H9 (cell line): ENCODE measurements around the gene MAP3K8. TPM values are rescaled to one million over a fixed set of nuclear protein-coding genes. Genes with fewer than 3 reads are reported as not detected.

Source experiments
- DNase-seq: peaks from one replicate; pipeline ENCODE4 v3.0.0-alpha.2; 2017
- H2AFZ ChIP-seq: one replicate; pipeline ENCODE4 v1.6.1; 2013; ENCODE audit warnings: mild to moderate bottlenecking, low read length, control low read depth, moderate library complexity
- H2AK5ac ChIP-seq: 2 replicates; pipeline ENCODE4 v1.6.1; 2013; ENCODE audit warnings: low read length, control low read depth, mixed read lengths; ENCODE audit not compliant: insufficient read length
- H2BK120ac ChIP-seq: one replicate; pipeline ENCODE4 v1.6.1; 2013; ENCODE audit warnings: low read depth, mild to moderate bottlenecking, low read length, control low read depth, inconsistent platforms; ENCODE audit not compliant: poor library complexity, severe bottlenecking
- H2BK12ac ChIP-seq: 2 replicates; pipeline ENCODE4 v1.6.1; 2013; ENCODE audit warnings: low read length, control low read depth, mixed read lengths, low read depth; ENCODE audit not compliant: insufficient read length
- H2BK15ac ChIP-seq: 2 replicates; pipeline ENCODE4 v1.6.1; 2013; ENCODE audit warnings: low read depth, low read length, control low read depth
- H2BK20ac ChIP-seq: one replicate; pipeline ENCODE4 v1.6.1; 2013; ENCODE audit warnings: low read depth, mild to moderate bottlenecking, low read length, control low read depth, inconsistent platforms; ENCODE audit not compliant: poor library complexity, severe bottlenecking
- H2BK5ac ChIP-seq: 2 replicates; pipeline ENCODE4 v1.6.1; 2013; ENCODE audit warnings: low read length, control low read depth, mixed read lengths; ENCODE audit not compliant: insufficient read length
- H3K14ac ChIP-seq: 2 replicates; pipeline ENCODE4 v1.6.1; 2013; ENCODE audit warnings: low read length, control low read depth; ENCODE audit not compliant: insufficient read depth
- H3K18ac ChIP-seq: 2 replicates; pipeline ENCODE4 v1.6.1; 2013; ENCODE audit warnings: low read depth, mild to moderate bottlenecking, mixed read lengths, low read length, control low read depth; ENCODE audit not compliant: insufficient read length
- H3K23ac ChIP-seq: 2 replicates; pipeline ENCODE4 v1.6.1; 2013; ENCODE audit warnings: low read length, control low read depth, mixed read lengths, low read depth; ENCODE audit not compliant: insufficient read length
- H3K23me2 ChIP-seq: 2 replicates; pipeline ENCODE4 v1.6.1; 2013; ENCODE audit warnings: low read depth, mild to moderate bottlenecking, mixed read lengths, low read length, control low read depth; ENCODE audit not compliant: insufficient read length, poor library complexity, severe bottlenecking
- H3K27ac ChIP-seq: 2 replicates; pipeline ENCODE4 v1.5.1; 2013; ENCODE audit warnings: low read length, control low read depth, mixed read lengths, low read depth; ENCODE audit not compliant: insufficient read length
- H3K27me3 ChIP-seq: 2 replicates; pipeline ENCODE4 v1.6.1; 2013; ENCODE audit warnings: low read length, control low read depth, inconsistent platforms; ENCODE audit not compliant: insufficient read depth
- H3K4ac ChIP-seq: 2 replicates; pipeline ENCODE4 v1.6.1; 2013; ENCODE audit warnings: low read depth, mild to moderate bottlenecking, control low read depth, inconsistent platforms, low read length, moderate library complexity
- H3K4me1 ChIP-seq: 2 replicates; pipeline ENCODE4 v1.6.1; 2013; ENCODE audit warnings: low read length, control low read depth, inconsistent platforms; ENCODE audit not compliant: insufficient read depth
- H3K4me2 ChIP-seq: 2 replicates; pipeline ENCODE4 v1.6.1; 2013; ENCODE audit warnings: low read length, control low read depth, mixed read lengths; ENCODE audit not compliant: insufficient read length, insufficient read depth
- H3K56ac ChIP-seq: 2 replicates; pipeline ENCODE4 v1.6.1; 2013; ENCODE audit warnings: low read depth, mild to moderate bottlenecking, mixed read lengths, low read length, control low read depth; ENCODE audit not compliant: insufficient read length
- H3K79me1 ChIP-seq: 2 replicates; pipeline ENCODE4 v1.6.1; 2013; ENCODE audit warnings: low read depth, mild to moderate bottlenecking, moderate library complexity, low read length, control low read depth, inconsistent platforms; ENCODE audit not compliant: insufficient read depth, poor library complexity, severe bottlenecking
- H3K79me2 ChIP-seq: 2 replicates; pipeline ENCODE4 v1.6.1; 2013; ENCODE audit warnings: low read length, control low read depth, inconsistent platforms; ENCODE audit not compliant: insufficient read depth
- H3K9ac ChIP-seq: 2 replicates; pipeline ENCODE4 v1.6.1; 2013; ENCODE audit warnings: low read length, control low read depth, mixed read lengths; ENCODE audit not compliant: insufficient read length; ENCODE audit errors: extremely low read depth
- H3K9me3 ChIP-seq: one replicate; pipeline ENCODE4 v1.6.1; 2013; ENCODE audit warnings: low read depth, low read length, inconsistent platforms; ENCODE audit not compliant: control insufficient read depth
- H3T11ph ChIP-seq: one replicate; pipeline ENCODE4 v1.6.1; 2013; ENCODE audit warnings: mild to moderate bottlenecking, low read length, control low read depth, inconsistent platforms
- H4K20me1 ChIP-seq: one replicate; pipeline ENCODE4 v1.6.1; 2013; ENCODE audit not compliant: control insufficient read depth, insufficient read length, insufficient read depth
- H4K5ac ChIP-seq: 2 replicates; pipeline ENCODE4 v1.6.1; 2013; ENCODE audit warnings: low read depth, mild to moderate bottlenecking, mixed read lengths, low read length, control low read depth; ENCODE audit not compliant: insufficient read length
- H4K8ac ChIP-seq: replicated peaks from 2 replicates; pipeline ENCODE4 v1.6.1; 2013; ENCODE audit warnings: low read length, control low read depth, mixed read lengths, low read depth; ENCODE audit not compliant: insufficient read length
- H4K91ac ChIP-seq: 2 replicates; pipeline ENCODE4 v1.6.1; 2013; ENCODE audit warnings: low read depth, mild to moderate bottlenecking, moderate library complexity, mixed read lengths, low read length, control low read depth; ENCODE audit not compliant: insufficient read length
- H3K27ac Mint-ChIP-seq, 3 experiments: 2 replicates in 2 of 3; 3 replicates in 1 of 3; pipeline ENCODE4 v1.8.0; 2020 to 2021; ENCODE audit warnings: mixed read lengths in 3 of 3, mild to moderate bottlenecking in 1 of 3, moderate library complexity in 1 of 3
- H3K27me3 Mint-ChIP-seq: 2 replicates; pipeline ENCODE4 v1.8.0; 2021; ENCODE audit warnings: low read depth, mild to moderate bottlenecking, moderate library complexity, mixed read lengths
- H3K36me3 Mint-ChIP-seq, 3 experiments: 2 replicates in 2 of 3; 3 replicates in 1 of 3; pipeline ENCODE4 v1.8.0; 2020 to 2021; ENCODE audit warnings: low read depth in 3 of 3, mixed read lengths in 3 of 3; ENCODE audit not compliant: insufficient read depth in 1 of 3
- H3K4me1 Mint-ChIP-seq, 2 experiments: 2 replicates each; pipeline ENCODE4 v1.8.0; 2020; ENCODE audit warnings: mixed read lengths in 2 of 2
- H3K4me3 Mint-ChIP-seq, 2 experiments: 2 replicates in 1 of 2; 3 replicates in 1 of 2; pipeline ENCODE4 v1.8.0; 2020 to 2021; ENCODE audit warnings: mild to moderate bottlenecking in 2 of 2, mixed read lengths in 2 of 2, moderate library complexity in 1 of 2
- H3K9me3 Mint-ChIP-seq, 2 experiments: 2 replicates in 1 of 2; 3 replicates in 1 of 2; pipeline ENCODE4 v1.8.0; 2020; ENCODE audit warnings: mild to moderate bottlenecking in 2 of 2, mixed read lengths in 2 of 2, moderate library complexity in 1 of 2
- CTCF ChIP-seq: fragments of 200-600 bp; sonication (generic); conservative IDR thresholded peaks from 3 replicates; pipeline ENCODE4 v1.8.0; 2021; ENCODE audit warnings: antibody characterized with exemption, mild to moderate bottlenecking
- WGBS: extraction: QIAGEN DNeasy Blood & Tissue Kit; methylation state at CpG from one replicate; pipeline ENCODE4 v1.1.7; 2013; ENCODE audit warnings: missing lambda C conversion rate, low lambda C conversion rate, mixed read lengths; ENCODE audit not compliant: insufficient read length; ENCODE audit errors: extremely low coverage; 5-methylcytosine and 5-hydroxymethylcytosine counted together
- total RNA-seq: library from RNA; stranded (reverse); gene quantifications from 2 replicates; pipeline ENCODE4 v1.2.1, GENCODE V29; 2021

Gene MAP3K8
- total RNA-seq, 1 experiment from 2014 or later = 3.5 TPM

DNA sequence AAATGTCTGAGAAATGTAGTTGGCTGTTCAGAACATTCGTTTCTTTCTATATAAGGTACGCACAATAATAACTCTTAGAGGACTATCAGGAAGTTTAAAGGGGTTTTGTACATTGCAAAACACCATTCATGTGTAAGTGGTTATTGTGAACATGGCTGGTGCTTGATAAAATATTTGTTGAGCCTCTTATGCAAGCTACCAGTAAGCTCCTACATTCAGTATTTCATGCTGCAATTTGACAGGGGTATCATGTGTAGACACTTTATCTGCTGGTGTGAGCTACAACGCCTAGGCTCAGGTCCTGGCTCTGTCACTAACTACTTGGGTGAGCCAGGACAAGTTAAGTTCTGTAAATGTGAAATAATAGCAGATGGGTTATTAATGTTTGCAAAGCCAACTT lies 75.5 kb downstream of the MAP3K8 start:
- H4K20me1 ChIP-seq = no peaks in the 10 kb centered on the region
- H2BK12ac ChIP-seq = no peak overlapping the region
- H2BK15ac ChIP-seq = no peak overlapping the region
- no peak overlapping the region for H3K56ac ChIP-seq
- H2BK5ac ChIP-seq = no peak overlapping the region
- no peak overlapping the region for H2BK120ac ChIP-seq
- no peak overlapping the region for H3K18ac ChIP-seq
- Mint-ChIP-seq H3K27me3 (no peaks in the 10 kb centered on the region; the same call in 1 of the 2 replicates), H3K27ac (no peak overlapping the region), H3K4me3 (no peak overlapping the region), H3K4me1 (no peaks in the 10 kb centered on the region), H3K9me3 (no peaks in the 10 kb centered on the region; a peak in 1 of 5 replicates), H3K36me3 (no peaks in the 10 kb centered on the region)
- no peak overlapping the region for H2BK20ac ChIP-seq
- H3K79me1 ChIP-seq = no peaks in the 10 kb centered on the region
- no peak overlapping the region for H2AK5ac ChIP-seq
- H3K79me2 ChIP-seq = no peaks in the 10 kb centered on the region
- H4K91ac ChIP-seq = no peak overlapping the region
- no peak overlapping the region for H3K23ac ChIP-seq
- H3K27ac ChIP-seq = no peak overlapping the region
- H3K4me1 ChIP-seq = no peaks in the 10 kb centered on the region
- DNase-seq = no peak
- H3K27me3 ChIP-seq = no peaks in the 10 kb centered on the region
- no peaks in the 10 kb centered on the region for H3K9me3 ChIP-seq
- no peak overlapping the region for H4K8ac ChIP-seq
- no CpG with 5 or more reads among the region's 3 CpGs for WGBS
- H3T11ph ChIP-seq = no peak overlapping the region
- no peak overlapping the region for H3K9ac ChIP-seq
- no peak overlapping the region for H3K4me2 ChIP-seq
- H3K14ac ChIP-seq = no peak overlapping the region
- no peaks in the 10 kb centered on the region for H3K23me2 ChIP-seq
- H2AFZ ChIP-seq = no peak overlapping the region
- TF ChIP-seq CTCF = no peak
- no peak overlapping the region for H4K5ac ChIP-seq
- H3K4ac ChIP-seq = no peak overlapping the region
